ENCODE data around the gene MT1F. TPM values are rescaled to one million over a fixed set of nuclear protein-coding genes. Genes with fewer than 3 reads are reported as not detected.
A peak's percentile ranks its signal among the peaks of the same experiment; 100 is the strongest.

Gene MT1F
- total and polyA plus RNA-seq, 10 of the 15 experiments (the other 5 are each of a cell fraction or from before 2014, with no cell fraction given): 0.28 to 2.5 (median 1.1) TPM; not detected in 1

- TF ChIP-seq, protein P1, sequence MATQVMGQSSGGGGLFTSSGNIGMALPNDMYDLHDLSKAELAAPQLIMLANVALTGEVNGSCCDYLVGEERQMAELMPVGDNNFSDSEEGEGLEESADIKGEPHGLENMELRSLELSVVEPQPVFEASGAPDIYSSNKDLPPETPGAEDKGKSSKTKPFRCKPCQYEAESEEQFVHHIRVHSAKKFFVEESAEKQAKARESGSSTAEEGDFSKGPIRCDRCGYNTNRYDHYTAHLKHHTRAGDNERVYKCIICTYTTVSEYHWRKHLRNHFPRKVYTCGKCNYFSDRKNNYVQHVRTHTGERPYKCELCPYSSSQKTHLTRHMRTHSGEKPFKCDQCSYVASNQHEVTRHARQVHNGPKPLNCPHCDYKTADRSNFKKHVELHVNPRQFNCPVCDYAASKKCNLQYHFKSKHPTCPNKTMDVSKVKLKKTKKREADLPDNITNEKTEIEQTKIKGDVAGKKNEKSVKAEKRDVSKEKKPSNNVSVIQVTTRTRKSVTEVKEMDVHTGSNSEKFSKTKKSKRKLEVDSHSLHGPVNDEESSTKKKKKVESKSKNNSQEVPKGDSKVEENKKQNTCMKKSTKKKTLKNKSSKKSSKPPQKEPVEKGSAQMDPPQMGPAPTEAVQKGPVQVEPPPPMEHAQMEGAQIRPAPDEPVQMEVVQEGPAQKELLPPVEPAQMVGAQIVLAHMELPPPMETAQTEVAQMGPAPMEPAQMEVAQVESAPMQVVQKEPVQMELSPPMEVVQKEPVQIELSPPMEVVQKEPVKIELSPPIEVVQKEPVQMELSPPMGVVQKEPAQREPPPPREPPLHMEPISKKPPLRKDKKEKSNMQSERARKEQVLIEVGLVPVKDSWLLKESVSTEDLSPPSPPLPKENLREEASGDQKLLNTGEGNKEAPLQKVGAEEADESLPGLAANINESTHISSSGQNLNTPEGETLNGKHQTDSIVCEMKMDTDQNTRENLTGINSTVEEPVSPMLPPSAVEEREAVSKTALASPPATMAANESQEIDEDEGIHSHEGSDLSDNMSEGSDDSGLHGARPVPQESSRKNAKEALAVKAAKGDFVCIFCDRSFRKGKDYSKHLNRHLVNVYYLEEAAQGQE (IDR thresholded peaks at IDR 0.05; ENCODE audit: low read depth, low read length): no peak
- TF ChIP-seq NFIC (IDR thresholded peaks at IDR 0.05; ENCODE audit: low read depth, low read length) (no peak), NFYA (IDR thresholded peaks at IDR 0.05; ENCODE audit: borderline replicate concordance, low read depth, low read length) (no peak), CREM (IDR thresholded peaks at IDR 0.05; ENCODE audit: low read depth) (no peak), LARP7 (IDR thresholded peaks at IDR 0.05) (peak; percentile 100), BHLHE40 (IDR thresholded peaks at IDR 0.05; ENCODE audit: borderline replicate concordance in 1 of 2, low read depth in 2 of 2, low read length in 1 of 2) (no peak), NR2C2 (IDR thresholded peaks at IDR 0.05; ENCODE audit: borderline replicate concordance, control insufficient read depth, insufficient read length, low read depth) (no peak), MTA3 (IDR thresholded peaks at IDR 0.05; ENCODE audit: borderline replicate concordance, low read length) (no peak), ASH2L (IDR thresholded peaks at IDR 0.05; ENCODE audit: borderline replicate concordance, low read depth) (no peak), TAF1 (IDR thresholded peaks at IDR 0.05; ENCODE audit: borderline replicate concordance, low read depth, low read length) (no peak), CTCF (IDR thresholded peaks at IDR 0.05 in 2 of 3, conservative IDR thresholded peaks at IDR 0.05 in 1 of 3; ENCODE audit: control insufficient read depth in 2 of 3, extremely low read depth in 1 of 3, insufficient read depth in 1 of 3, low read depth in 3 of 3, low read length in 3 of 3) (no peak), MEF2A (IDR thresholded peaks at IDR 0.05; ENCODE audit: insufficient read depth, low read depth, low read length) (0 out of 2 replicates have a peak, but pooled peaks have one; percentile 8), CHD1 (IDR thresholded peaks at IDR 0.05; ENCODE audit: low read depth, low read length) (no peak), RAD21 (IDR thresholded peaks at IDR 0.05; ENCODE audit: insufficient read depth, low read depth, low read length) (no peak), BCL11A (IDR thresholded peaks at IDR 0.05; ENCODE audit: low read depth, low read length) (no peak)
- TF ChIP-seq, protein P2, sequence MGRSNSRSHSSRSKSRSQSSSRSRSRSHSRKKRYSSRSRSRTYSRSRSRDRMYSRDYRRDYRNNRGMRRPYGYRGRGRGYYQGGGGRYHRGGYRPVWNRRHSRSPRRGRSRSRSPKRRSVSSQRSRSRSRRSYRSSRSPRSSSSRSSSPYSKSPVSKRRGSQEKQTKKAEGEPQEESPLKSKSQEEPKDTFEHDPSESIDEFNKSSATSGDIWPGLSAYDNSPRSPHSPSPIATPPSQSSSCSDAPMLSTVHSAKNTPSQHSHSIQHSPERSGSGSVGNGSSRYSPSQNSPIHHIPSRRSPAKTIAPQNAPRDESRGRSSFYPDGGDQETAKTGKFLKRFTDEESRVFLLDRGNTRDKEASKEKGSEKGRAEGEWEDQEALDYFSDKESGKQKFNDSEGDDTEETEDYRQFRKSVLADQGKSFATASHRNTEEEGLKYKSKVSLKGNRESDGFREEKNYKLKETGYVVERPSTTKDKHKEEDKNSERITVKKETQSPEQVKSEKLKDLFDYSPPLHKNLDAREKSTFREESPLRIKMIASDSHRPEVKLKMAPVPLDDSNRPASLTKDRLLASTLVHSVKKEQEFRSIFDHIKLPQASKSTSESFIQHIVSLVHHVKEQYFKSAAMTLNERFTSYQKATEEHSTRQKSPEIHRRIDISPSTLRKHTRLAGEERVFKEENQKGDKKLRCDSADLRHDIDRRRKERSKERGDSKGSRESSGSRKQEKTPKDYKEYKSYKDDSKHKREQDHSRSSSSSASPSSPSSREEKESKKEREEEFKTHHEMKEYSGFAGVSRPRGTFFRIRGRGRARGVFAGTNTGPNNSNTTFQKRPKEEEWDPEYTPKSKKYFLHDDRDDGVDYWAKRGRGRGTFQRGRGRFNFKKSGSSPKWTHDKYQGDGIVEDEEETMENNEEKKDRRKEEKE (IDR thresholded peaks at IDR 0.05): no peak
- TF ChIP-seq, protein P3, sequence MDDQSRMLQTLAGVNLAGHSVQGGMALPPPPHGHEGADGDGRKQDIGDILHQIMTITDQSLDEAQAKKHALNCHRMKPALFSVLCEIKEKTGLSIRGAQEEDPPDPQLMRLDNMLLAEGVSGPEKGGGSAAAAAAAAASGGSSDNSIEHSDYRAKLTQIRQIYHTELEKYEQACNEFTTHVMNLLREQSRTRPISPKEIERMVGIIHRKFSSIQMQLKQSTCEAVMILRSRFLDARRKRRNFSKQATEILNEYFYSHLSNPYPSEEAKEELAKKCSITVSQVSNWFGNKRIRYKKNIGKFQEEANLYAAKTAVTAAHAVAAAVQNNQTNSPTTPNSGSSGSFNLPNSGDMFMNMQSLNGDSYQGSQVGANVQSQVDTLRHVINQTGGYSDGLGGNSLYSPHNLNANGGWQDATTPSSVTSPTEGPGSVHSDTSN (IDR thresholded peaks at IDR 0.05; ENCODE audit: insufficient replicate concordance, low read depth, low read length): no peak
Measured at GRCh38 chr16:56625140-56625942, 32.4 kb upstream of the MT1F start, which contains the start of gene MT1E (continued).

Measured in GM12878 (cell line).